GM21423 (cell line): ENCODE measurements around the gene KCTD17.

ENCODE experiments used
- ATAC-seq: cut with Tn5 transposase; IDR thresholded peaks from one replicate; pipeline ENCODE4 v1.9.1; 2021; ENCODE audit warnings: mild to moderate bottlenecking, moderate library complexity; ENCODE audit not compliant: unreplicated experiment

Gene KCTD17

GRCh38 chr22:37072673-37073072, 21.1 kb downstream of the KCTD17 start:
- ATAC-seq: no peak

DNA sequence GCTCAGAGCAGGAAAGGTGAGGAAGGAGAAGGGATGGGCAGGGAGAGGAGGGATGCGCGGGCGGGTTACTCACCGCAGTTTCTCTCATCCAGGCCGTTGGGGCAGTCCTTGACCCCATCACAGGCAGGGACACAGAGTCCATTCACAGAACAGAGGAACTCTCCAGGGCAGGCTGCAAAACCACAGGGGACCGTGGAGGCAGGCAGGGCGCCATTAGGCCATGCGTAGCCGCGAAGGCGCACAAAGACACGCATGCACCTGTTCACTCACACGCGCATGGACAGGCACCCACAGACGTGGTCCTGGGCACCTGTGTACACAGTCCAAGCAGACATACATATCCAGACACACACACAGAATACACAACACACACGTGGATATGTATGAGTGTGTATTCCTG, 23.0 kb downstream of the KCTD17 start:
- no peak for ATAC-seq

GRCh38 chr22:37075046-37075445, 23.5 kb downstream of the KCTD17 start:
- no peak for ATAC-seq

DNA sequence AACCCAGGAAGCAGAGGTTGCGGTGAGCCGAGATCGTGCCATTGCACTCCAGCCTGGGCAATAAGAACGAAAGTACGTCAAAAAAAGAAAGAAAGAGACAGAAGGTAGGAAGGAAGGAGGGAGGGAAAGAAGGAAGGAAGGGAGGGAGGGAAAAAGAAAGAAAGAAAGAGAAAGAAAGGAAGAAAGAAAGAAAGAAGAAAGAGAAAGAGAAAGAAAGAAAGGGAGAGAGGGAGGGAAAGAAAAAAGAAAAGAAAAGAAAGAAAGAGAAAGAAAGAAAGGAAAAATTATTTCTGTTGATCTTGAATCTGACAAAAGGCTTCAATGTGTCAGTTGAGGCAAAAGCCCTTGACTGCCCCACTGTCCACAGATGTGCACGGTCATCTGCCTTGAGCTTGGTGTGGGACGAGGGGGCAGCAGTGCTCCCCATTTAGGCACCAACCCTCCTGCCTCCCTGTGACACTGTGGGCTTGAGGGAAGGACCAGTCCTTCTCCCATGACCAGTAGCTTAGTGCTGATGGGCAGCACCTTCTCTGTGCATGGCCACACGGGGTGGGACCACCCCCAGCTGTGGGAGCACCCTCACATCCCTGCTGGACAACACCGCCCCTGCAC, 24.4 kb downstream of the KCTD17 start:
- ATAC-seq: no peak

DNA sequence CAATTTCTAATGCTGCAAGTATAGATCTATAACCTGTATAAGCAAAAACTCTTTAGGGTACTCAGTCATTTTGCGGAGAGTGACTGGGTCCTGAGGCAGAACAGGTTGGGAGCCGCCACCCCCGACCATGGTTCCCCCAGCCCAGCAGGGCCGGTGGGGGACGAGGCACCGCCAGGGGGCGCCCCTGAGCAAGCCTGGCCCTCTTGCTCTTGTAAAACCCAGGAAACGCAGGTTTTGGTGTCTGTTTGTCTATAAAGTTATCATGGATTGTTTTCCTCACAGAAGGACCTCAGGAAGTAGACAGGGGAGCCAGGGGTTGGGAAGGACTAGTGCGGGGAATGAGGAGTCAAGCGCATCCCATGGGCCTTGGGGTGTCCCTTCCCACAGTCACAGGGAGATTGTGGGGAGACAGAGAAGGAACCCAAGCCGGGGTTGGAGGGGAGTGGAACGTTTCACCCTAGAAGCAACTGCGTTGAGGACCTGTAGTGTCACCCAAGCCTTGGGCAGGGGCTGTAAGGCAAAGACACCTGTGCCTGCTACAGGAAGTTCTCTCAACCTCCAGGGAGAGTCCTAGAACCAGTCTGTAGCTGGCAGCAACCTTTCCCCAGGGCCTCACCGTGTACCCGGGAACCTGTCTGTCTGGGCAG, 26.4 kb downstream of the KCTD17 start:
- ATAC-seq: no peak

DNA sequence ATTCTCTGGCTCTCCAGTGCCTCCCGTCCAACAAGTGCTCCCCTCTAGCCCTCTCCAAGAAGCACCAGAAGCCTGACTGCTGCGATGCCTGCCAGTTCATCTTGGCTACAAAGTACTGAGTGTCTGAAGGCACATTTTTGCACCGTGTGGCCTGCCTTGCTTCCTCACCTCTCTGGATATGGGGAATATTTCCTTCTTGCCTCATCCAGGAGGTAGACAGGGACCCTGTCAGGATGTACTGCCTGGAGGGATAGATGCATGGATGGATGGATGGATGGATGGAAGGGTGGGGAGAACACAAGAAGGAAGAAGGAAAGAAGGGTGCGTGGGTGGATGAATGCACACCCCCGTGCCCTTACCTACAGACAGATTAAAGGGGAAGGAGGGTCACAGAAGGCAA, 27.6 kb downstream of the KCTD17 start:
- no peak for ATAC-seq

DNA sequence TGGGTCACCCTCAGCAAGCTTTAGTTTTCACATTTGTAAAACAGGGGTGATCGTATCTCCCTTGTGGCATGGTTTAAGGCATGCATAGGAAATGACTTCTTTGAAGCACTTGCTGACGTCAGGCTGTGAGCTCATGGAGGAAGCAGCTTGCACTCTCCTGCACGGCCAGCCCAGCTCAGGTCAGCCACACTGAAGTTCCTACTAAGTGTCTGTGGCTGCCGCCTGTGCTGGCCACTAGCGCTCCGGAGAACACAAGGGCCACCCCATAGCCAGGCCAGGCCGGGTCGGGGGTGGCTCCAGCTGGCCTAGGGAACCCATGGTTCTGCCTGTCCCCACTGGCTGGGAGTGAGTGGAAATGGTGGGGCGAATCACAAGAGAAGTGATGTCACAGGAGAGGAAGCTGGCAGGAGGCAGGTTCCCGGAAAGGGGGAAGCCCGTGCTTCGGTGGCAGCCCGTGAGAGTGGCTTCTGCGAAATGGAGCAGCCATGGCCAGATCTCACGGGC, 28.2 kb downstream of the KCTD17 start:
- ATAC-seq: no peak

DNA sequence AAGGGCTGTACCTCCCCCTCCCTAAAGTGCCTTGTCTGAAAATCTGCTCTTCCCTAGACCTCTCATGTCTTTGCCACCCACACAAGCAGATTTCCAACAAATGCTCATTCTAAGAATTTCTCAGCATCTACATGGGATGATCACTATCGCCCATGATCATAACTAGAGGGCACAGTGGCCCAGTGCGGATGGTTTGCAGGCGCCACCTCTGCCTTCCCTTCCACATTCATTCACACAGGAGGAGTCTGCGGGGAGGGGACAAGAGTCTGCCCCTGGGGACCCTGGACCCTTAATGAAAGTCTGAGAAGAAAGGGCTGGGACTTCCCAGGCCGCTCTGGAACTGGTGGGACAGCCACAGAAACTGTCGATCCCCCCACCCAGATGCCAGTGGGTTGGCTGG, 28.9 kb downstream of the KCTD17 start:
- no peak for ATAC-seq

GRCh38 chr22:37080838-37081237, 29.3 kb downstream of the KCTD17 start:
- ATAC-seq: no peak

- ATAC-seq: no peak
These were observed 30.8 kb downstream of the KCTD17 start for GRCh38 chr22:37082251-37082873.

- ATAC-seq: no peak
These were observed 32.4 kb downstream of the KCTD17 start for GRCh38 chr22:37083914-37084313.

- no peak for ATAC-seq
These were observed 32.8 kb downstream of the KCTD17 start for GRCh38 chr22:37084385-37084784.

GRCh38 chr22:37086184-37086583, 34.6 kb downstream of the KCTD17 start:
- no peak for ATAC-seq

DNA sequence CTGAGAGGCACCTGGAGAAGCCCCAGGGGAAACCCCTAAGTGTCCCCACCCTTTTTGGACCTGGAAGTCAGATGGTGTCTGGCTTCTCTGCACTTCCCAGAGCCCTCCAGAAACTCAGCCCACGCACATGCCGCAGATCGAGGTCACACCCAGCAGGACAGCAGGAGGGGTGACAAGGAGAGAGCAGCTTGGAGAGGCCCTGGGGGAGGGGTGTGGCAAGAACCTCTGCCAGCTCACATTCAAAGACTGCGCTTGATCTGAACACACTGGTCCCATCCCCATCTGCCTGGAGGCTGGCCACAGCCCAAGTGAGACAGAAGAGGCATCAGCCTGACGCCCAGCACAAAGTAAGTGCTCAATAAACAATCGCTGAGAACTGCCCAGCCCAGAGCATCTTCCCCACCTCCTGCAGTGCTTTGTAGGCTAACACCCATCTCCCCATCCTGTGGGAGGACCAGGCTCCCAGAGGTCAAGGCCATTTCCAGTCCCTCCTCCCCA, 36.6 kb downstream of the KCTD17 start:
- ATAC-seq: no peak

- ATAC-seq: no peak
These were observed 37.3 kb downstream of the KCTD17 start for GRCh38 chr22:37088750-37089408.

GRCh38 chr22:37089434-37089833, 37.9 kb downstream of the KCTD17 start:
- no peak for ATAC-seq

GRCh38 chr22:37090920-37091695, 39.6 kb downstream of the KCTD17 start:
- no peak for ATAC-seq

DNA sequence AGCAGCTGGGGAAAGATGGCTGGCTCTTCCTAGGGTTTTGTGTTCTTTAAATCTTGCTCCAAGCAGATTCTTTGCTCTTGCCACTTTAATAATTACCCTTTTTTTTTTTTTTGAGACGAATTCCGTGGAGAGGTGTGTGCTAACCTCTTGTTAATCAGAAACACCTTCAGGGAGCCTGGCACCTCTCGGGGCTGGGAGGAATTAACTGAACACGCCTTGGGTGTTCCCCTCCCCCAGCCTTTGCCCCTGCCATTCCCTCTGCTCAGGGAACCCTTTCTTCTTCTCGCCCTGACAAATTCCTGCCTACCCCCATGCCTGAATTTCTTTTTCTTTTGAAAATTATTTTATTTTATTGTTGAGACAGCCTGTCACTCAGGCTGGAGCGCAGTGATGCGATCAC, 40.5 kb downstream of the KCTD17 start:
- ATAC-seq: no peak

- ATAC-seq: no peak
These were observed 41.5 kb downstream of the KCTD17 start for GRCh38 chr22:37092997-37093396.

DNA sequence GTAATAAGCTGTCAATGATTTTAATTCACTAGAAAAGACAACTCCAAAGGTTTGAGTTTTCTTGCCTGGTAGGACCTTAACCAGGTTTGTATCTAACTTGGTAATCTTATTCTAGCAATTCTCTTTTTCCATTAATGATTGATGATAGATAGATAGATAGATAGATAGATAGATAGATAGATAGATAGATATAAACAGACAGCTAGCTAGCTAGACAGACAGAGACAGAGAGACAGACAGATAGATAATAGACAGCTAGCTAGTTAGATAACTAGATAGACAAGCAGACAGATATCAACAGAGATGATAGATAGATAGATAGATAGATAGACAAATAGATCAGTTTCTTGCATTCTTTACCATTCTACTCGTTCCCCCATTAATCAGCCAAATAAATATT, 42.7 kb downstream of the KCTD17 start:
- ATAC-seq: no peak

GRCh38 chr22:37095113-37095512, 43.6 kb downstream of the KCTD17 start:
- ATAC-seq: no peak
